Cardiac fibroblast (primary cell): ENCODE data around the gene PKMYT1.

Experiments used
- DNase-seq, 2 donors: peaks; one replicate each; pipeline versions ENCODE4 v3.0.0 to v3.0.0-alpha.2; 2010; ENCODE audit warnings: low read depth in 2 of 2
- H3K4me3 ChIP-seq, 2 donors: replicated peaks in 1 of 2; 1 replicate in 1 of 2; 2 replicates in 1 of 2; pipeline ENCODE4 v1.5.1; 2011; ENCODE audit warnings: low read depth in 2 of 2, low read length in 2 of 2, mild to moderate bottlenecking in 2 of 2, moderate library complexity in 1 of 2
- TF ChIP-seq, protein P1 (sequence below): IDR thresholded peaks from one replicate; pipeline ENCODE4 v1.5.1; 2011; ENCODE audit warnings: low read depth, mild to moderate bottlenecking, low read length, inconsistent platforms

Gene PKMYT1

GRCh38 chr16:2986623-2987188 is 6.5 kb upstream of the PKMYT1 start:
- TF ChIP-seq, protein P1, sequence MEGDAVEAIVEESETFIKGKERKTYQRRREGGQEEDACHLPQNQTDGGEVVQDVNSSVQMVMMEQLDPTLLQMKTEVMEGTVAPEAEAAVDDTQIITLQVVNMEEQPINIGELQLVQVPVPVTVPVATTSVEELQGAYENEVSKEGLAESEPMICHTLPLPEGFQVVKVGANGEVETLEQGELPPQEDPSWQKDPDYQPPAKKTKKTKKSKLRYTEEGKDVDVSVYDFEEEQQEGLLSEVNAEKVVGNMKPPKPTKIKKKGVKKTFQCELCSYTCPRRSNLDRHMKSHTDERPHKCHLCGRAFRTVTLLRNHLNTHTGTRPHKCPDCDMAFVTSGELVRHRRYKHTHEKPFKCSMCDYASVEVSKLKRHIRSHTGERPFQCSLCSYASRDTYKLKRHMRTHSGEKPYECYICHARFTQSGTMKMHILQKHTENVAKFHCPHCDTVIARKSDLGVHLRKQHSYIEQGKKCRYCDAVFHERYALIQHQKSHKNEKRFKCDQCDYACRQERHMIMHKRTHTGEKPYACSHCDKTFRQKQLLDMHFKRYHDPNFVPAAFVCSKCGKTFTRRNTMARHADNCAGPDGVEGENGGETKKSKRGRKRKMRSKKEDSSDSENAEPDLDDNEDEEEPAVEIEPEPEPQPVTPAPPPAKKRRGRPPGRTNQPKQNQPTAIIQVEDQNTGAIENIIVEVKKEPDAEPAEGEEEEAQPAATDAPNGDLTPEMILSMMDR: no peak
- no peak for DNase-seq
- H3K4me3 ChIP-seq: no peak overlapping the region

GRCh38 chr16:2985893-2986355 is 5.7 kb upstream of the PKMYT1 start:
- no peak overlapping the region for H3K4me3 ChIP-seq
- no peak for DNase-seq
- TF ChIP-seq, protein P1: no peak

DNA sequence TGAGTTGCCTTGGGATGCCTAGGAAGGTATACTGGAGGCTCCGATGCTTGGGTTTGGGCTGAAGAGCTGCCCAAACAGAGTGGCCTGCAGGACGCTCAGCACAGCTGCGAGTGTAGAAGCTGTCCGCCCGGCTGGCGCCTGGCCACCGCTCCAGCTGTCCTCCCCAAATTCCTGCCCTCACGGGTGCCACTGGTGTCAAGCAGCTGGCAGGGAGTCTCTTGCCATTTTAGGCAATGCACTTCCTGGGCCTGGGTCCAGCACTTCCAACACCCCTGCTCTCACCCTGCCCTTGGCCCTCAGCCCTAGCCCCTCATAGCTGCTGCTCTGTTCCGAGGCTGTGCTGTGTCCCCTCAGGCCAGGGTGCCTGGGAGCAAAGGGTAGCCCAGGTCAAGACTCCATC is 5.2 kb upstream of the PKMYT1 start:
- H3K4me3 ChIP-seq: no peak overlapping the region
- TF ChIP-seq, protein P1: no peak
- no peak for DNase-seq

GRCh38 chr16:2983706-2984136 is 3.5 kb upstream of the PKMYT1 start:
- DNase-seq: peak; percentile 74 to 82
- peak overlapping the region; percentile 13 to 33 for H3K4me3 ChIP-seq
- TF ChIP-seq, protein P1: peak; percentile 44

DNA sequence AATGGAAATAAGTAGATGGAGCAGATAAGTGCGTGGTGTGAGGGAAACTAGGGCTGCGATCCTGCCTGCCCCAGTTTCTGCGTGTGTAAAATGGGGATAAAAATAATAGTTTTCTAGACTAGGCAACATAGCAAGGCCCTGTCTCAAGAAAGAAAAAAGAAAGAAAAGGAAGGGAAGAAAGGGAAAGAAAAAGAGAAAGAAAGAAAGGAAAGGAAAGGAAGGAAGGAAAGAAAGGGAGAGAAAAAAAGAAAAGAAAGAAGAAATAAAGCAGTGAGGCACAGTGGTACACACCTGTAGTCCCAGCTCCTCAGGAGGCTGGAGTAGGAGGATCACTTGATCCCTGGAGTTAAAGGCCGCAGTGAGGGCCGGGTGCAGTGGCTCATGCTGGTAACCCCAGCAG is 2.2 kb upstream of the PKMYT1 start:
- TF ChIP-seq, protein P1: no peak
- H3K4me3 ChIP-seq: no peak overlapping the region
- DNase-seq: no peak

DNA sequence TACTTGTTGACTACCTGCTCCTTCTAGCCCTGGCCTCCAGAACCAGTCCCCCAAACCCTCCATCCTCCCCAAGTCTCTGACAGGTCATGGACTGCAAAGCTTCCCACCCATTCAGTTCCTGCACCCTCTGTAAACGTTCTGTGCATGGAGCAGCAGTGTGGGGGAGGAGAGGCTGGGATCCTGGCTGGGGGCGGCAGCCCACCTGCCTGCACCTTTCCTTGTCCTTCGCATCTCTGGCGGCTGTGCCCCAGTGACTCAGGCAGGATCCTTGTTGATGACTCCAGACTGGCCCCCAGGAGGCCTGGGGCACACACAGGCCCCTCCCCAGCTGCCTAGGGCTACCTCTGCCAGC is 1.6 kb upstream of the PKMYT1 start:
- TF ChIP-seq, protein P1: no peak
- DNase-seq: no peak
- H3K4me3 ChIP-seq: no peak overlapping the region

DNA sequence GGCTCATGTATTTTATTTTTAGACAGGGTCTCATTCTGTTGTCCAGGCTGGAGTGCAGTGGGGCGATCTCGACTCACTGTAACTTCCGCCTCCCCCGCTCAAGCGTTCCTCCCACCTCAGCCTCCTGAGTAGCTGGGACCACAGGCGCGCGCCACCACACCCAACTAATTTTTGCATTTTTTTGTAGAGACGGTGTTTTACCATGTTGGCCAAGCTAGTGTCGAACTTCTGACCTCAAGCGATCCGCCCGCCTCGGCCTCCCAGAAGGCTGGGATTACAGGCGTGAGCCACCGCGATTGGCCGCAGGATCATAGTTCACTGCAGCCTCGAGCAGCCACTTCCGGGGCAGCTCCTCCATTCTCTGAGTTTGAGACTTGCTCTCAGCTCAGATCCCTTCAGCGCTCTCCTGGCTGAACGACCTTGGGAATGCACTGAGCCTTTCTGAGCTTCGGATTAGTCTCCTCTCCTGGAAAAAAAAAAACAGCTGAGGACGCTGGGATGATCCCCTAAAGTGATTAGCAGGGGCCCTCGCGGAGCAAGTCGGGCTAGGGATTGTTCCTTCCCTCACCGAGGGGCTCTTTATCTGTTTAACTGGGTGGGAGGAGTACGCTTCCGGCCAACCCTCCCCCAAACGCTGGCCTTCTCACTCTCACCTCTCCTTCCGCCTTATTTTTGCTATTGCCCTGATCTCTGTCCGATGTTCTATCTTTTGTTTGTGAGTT is 1.1 kb upstream of the PKMYT1 start:
- peak in 1 of 2 donors; percentile 23 for DNase-seq
- peak overlapping the region in 1 of 2 donors; percentile 71 for H3K4me3 ChIP-seq

More for the DNA sequence above, 1.1 kb upstream of the PKMYT1 start:
- TF ChIP-seq, protein P1: no peak
